ENCODE data around the gene TSHR. TPM values are rescaled to one million over a fixed set of nuclear protein-coding genes. Genes with fewer than 3 reads are reported as not detected.

Gene TSHR
- total and polyA plus RNA-seq, 2 experiments from 2014 or later = 0.59 to 0.78 TPM

DNA sequence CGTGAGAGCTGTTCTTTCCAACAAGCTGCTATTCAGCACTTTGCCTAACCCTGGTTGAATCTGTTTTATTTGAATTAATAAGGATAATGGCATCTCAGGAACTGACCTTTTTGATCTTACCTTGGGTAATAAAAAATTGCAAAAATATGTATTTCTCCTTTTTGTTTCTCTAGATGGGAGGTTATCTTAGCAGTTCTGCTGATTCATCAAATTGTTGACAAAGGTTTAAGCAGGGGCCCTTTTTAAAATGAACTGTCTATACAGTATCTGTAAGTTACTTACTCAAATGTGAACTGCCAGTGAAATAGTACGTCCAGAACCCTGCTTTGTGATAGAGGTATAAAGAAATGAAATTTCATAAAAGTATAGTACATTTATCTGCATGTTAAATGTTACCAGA, 681 bp downstream of the TSHR start (continued):
- TF ChIP-seq, protein P1, sequence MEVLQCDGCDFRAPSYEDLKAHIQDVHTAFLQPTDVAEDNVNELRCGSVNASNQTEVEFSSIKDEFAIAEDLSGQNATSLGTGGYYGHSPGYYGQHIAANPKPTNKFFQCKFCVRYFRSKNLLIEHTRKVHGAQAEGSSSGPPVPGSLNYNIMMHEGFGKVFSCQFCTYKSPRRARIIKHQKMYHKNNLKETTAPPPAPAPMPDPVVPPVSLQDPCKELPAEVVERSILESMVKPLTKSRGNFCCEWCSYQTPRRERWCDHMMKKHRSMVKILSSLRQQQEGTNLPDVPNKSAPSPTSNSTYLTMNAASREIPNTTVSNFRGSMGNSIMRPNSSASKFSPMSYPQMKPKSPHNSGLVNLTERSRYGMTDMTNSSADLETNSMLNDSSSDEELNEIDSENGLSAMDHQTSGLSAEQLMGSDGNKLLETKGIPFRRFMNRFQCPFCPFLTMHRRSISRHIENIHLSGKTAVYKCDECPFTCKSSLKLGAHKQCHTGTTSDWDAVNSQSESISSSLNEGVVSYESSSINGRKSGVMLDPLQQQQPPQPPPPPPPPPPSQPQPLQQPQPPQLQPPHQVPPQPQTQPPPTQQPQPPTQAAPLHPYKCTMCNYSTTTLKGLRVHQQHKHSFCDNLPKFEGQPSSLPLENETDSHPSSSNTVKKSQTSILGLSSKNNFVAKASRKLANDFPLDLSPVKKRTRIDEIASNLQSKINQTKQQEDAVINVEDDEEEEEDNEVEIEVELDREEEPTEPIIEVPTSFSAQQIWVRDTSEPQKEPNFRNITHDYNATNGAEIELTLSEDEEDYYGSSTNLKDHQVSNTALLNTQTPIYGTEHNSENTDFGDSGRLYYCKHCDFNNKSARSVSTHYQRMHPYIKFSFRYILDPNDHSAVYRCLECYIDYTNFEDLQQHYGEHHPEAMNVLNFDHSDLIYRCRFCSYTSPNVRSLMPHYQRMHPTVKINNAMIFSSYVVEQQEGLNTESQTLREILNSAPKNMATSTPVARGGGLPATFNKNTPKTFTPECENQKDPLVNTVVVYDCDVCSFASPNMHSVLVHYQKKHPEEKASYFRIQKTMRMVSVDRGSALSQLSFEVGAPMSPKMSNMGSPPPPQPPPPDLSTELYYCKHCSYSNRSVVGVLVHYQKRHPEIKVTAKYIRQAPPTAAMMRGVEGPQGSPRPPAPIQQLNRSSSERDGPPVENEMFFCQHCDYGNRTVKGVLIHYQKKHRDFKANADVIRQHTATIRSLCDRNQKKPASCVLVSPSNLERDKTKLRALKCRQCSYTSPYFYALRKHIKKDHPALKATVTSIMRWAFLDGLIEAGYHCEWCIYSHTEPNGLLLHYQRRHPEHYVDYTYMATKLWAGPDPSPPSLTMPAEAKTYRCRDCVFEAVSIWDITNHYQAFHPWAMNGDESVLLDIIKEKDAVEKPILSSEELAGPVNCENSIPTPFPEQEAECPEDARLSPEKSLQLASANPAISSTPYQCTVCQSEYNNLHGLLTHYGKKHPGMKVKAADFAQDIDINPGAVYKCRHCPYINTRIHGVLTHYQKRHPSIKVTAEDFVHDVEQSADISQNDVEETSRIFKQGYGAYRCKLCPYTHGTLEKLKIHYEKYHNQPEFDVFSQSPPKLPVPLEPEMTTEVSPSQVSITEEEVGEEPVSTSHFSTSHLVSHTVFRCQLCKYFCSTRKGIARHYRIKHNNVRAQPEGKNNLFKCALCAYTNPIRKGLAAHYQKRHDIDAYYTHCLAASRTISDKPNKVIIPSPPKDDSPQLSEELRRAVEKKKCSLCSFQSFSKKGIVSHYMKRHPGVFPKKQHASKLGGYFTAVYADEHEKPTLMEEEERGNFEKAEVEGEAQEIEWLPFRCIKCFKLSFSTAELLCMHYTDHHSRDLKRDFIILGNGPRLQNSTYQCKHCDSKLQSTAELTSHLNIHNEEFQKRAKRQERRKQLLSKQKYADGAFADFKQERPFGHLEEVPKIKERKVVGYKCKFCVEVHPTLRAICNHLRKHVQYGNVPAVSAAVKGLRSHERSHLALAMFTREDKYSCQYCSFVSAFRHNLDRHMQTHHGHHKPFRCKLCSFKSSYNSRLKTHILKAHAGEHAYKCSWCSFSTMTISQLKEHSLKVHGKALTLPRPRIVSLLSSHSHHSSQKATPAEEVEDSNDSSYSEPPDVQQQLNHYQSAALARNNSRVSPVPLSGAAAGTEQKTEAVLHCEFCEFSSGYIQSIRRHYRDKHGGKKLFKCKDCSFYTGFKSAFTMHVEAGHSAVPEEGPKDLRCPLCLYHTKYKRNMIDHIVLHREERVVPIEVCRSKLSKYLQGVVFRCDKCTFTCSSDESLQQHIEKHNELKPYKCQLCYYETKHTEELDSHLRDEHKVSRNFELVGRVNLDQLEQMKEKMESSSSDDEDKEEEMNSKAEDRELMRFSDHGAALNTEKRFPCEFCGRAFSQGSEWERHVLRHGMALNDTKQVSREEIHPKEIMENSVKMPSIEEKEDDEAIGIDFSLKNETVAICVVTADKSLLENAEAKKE (CRISPR knock-in tag; IDR thresholded peaks at IDR 0.05) = no peak
- TF ChIP-seq CREB1 (CRISPR knock-in tag; IDR thresholded peaks at IDR 0.05; ENCODE audit: low read depth) (no peak), POLR2AphosphoS5 (IDR thresholded peaks at IDR 0.05; ENCODE audit: low read depth) (no peak), ZNF114 (CRISPR knock-in tag; IDR thresholded peaks at IDR 0.05) (no peak), JUNB (IDR thresholded peaks at IDR 0.05; ENCODE audit: unreplicated experiment) (no peak)

DNA sequence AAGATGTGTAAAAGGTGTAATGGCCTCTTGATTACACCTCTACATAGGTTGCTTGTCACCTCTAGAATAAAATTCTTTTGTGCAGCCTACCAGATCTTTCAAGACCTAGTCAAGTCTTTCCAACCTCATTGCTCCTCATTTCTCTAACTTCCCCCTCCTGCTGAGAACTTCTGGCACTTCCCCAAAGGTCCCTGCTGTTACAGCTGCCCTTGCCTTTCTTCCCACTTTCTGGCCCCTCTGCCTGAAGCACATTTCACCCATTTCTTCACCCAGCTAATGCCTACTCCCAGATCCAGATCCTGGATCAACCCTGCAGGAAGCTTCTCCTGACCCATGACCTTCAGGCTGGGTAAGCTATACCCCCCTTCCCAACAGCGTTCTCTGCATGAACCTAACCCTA, 1.5 kb downstream of the TSHR start:
- no peaks in the 10 kb centered on the region for H4K20me1 ChIP-seq (replicated peaks; ENCODE audit: insufficient read depth)
- no peak overlapping the region for H3K4me3 Mint-ChIP-seq
- H3K4me1 Mint-ChIP-seq = peaks cover 13% of the 10 kb centered on the region
- no peak for DNase-seq (ENCODE audit: low spot score)
- no peaks in the 10 kb centered on the region for H3K36me3 Mint-ChIP-seq (ENCODE audit: low read depth)
- no peaks in the 10 kb centered on the region for H3K9me3 Mint-ChIP-seq
- H3K9me2 ChIP-seq (ENCODE audit: insufficient read depth) = no peaks in the 10 kb centered on the region
- H3K27ac ChIP-seq (ENCODE audit: low read depth) = no peak overlapping the region
- H3K79me2 ChIP-seq (replicated peaks; ENCODE audit: insufficient read depth) = no peaks in the 10 kb centered on the region
- H2AFZ ChIP-seq = no peak overlapping the region
- no peak for ATAC-seq
- H3K36me3 ChIP-seq (ENCODE audit: insufficient read depth) = no peaks in the 10 kb centered on the region
- no peak overlapping the region for H3K4me2 ChIP-seq
- no peak overlapping the region for H3K27ac Mint-ChIP-seq
- H3K4me1 ChIP-seq (ENCODE audit: insufficient read depth) = no peaks in the 10 kb centered on the region; the same call in 1 of the 2 replicates
- no peaks in the 10 kb centered on the region for H3F3A ChIP-seq (replicated peaks; ENCODE audit: low read depth)
- H3K27me3 Mint-ChIP-seq (ENCODE audit: insufficient read depth, low read depth, poor library complexity) = peaks cover 15% of the 10 kb centered on the region
- peaks cover 22% of the 10 kb centered on the region for H3K27me3 ChIP-seq (ENCODE audit: insufficient read depth)
- TF ChIP-seq POLR2AphosphoS5 (IDR thresholded peaks at IDR 0.05; ENCODE audit: low read depth) = no peak
- H3K4me3 ChIP-seq = no peak overlapping the region

DNA sequence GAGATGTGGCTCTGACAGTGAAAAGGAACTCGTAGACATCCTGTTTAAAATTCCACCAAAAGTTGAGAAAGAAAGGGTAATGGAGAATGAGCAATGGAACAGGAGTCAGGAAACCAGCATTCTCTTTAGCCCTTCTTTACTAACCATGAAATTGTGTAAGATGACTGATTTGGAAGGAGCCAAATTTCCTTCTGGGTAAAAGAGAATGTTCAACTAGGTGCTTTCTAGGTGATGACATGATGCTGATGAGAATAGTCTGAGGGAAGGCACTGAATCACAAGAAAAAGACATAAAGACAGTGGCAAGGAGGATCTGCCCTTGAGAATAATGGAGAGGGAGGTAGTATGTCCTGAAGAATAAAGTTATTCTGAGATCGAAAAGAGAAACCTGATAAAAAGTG, 2.2 kb downstream of the TSHR start:
- peaks cover 15% of the 10 kb centered on the region for H3K27me3 Mint-ChIP-seq (ENCODE audit: insufficient read depth, low read depth, poor library complexity)
- TF ChIP-seq EZH2phosphoT487 (IDR thresholded peaks at IDR 0.05; ENCODE audit: unreplicated experiment) (no peak), CREB1 (CRISPR knock-in tag; IDR thresholded peaks at IDR 0.05; ENCODE audit: low read depth) (no peak), JUNB (IDR thresholded peaks at IDR 0.05; ENCODE audit: unreplicated experiment) (no peak), STAT1 (IDR thresholded peaks at IDR 0.05; ENCODE audit: unreplicated experiment) (no peak), EZH2 (IDR thresholded peaks at IDR 0.05; ENCODE audit: low read depth, unreplicated experiment) (no peak), ZNF331 (CRISPR knock-in tag; IDR thresholded peaks at IDR 0.05; ENCODE audit: low read depth) (no peak)
- TF ChIP-seq, protein P2, sequence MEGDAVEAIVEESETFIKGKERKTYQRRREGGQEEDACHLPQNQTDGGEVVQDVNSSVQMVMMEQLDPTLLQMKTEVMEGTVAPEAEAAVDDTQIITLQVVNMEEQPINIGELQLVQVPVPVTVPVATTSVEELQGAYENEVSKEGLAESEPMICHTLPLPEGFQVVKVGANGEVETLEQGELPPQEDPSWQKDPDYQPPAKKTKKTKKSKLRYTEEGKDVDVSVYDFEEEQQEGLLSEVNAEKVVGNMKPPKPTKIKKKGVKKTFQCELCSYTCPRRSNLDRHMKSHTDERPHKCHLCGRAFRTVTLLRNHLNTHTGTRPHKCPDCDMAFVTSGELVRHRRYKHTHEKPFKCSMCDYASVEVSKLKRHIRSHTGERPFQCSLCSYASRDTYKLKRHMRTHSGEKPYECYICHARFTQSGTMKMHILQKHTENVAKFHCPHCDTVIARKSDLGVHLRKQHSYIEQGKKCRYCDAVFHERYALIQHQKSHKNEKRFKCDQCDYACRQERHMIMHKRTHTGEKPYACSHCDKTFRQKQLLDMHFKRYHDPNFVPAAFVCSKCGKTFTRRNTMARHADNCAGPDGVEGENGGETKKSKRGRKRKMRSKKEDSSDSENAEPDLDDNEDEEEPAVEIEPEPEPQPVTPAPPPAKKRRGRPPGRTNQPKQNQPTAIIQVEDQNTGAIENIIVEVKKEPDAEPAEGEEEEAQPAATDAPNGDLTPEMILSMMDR (conservative IDR thresholded peaks at IDR 0.05; ENCODE audit: low read depth in 2 of 2) = no peak
- TF ChIP-seq, protein P3, sequence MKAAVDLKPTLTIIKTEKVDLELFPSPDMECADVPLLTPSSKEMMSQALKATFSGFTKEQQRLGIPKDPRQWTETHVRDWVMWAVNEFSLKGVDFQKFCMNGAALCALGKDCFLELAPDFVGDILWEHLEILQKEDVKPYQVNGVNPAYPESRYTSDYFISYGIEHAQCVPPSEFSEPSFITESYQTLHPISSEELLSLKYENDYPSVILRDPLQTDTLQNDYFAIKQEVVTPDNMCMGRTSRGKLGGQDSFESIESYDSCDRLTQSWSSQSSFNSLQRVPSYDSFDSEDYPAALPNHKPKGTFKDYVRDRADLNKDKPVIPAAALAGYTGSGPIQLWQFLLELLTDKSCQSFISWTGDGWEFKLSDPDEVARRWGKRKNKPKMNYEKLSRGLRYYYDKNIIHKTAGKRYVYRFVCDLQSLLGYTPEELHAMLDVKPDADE (IDR thresholded peaks at IDR 0.05) = no peak

More for the DNA sequence above, 2.2 kb downstream of the TSHR start:
- ATAC-seq = no peak
- H3K36me3 Mint-ChIP-seq (ENCODE audit: low read depth) = no peaks in the 10 kb centered on the region
- Histone ChIP-seq H3K4me3 (no peak overlapping the region), H3K36me3 (ENCODE audit: insufficient read depth) (no peaks in the 10 kb centered on the region), H2AFZ (no peak overlapping the region), H3K4me1 (ENCODE audit: insufficient read depth) (no peaks in the 10 kb centered on the region; the same call in 1 of the 2 replicates), H3K79me2 (replicated peaks; ENCODE audit: insufficient read depth) (no peaks in the 10 kb centered on the region), H3K27me3 (ENCODE audit: insufficient read depth) (peaks cover 22% of the 10 kb centered on the region), H4K20me1 (replicated peaks; ENCODE audit: insufficient read depth) (no peaks in the 10 kb centered on the region), H3K27ac (ENCODE audit: low read depth) (no peak overlapping the region), H3K9me2 (ENCODE audit: insufficient read depth) (no peaks in the 10 kb centered on the region), H3K4me2 (no peak overlapping the region), H3F3A (replicated peaks; ENCODE audit: low read depth) (no peaks in the 10 kb centered on the region)
- H3K27ac Mint-ChIP-seq = no peak overlapping the region
- H3K4me1 Mint-ChIP-seq = peaks cover 13% of the 10 kb centered on the region
- no peaks in the 10 kb centered on the region for H3K9me3 Mint-ChIP-seq
- no peak overlapping the region for H3K4me3 Mint-ChIP-seq
- no peak for DNase-seq (ENCODE audit: low spot score)
